ENCODE data around the gene MACROD2.
A peak's percentile ranks its signal among the peaks of the same experiment; 100 is the strongest.

MACROD2 gene

GRCh38 chr20:15205028-15205427 lies 1209.7 kb downstream of the MACROD2 start:
- no peak for DNase-seq

- DNase-seq = no peak
Measured at GRCh38 chr20:15205719-15206118, 1210.4 kb downstream of the MACROD2 start.

- DNase-seq = no peak
Measured at GRCh38 chr20:15209537-15209936, 1214.2 kb downstream of the MACROD2 start.

- no peak for DNase-seq
Measured at GRCh38 chr20:15214051-15214450, 1218.7 kb downstream of the MACROD2 start.

- no peak for DNase-seq
Measured at GRCh38 chr20:15220009-15220656, 1224.8 kb downstream of the MACROD2 start.

GRCh38 chr20:15220778-15221565 lies 1225.7 kb downstream of the MACROD2 start:
- DNase-seq = no peak

- DNase-seq = no peak
Measured at GRCh38 chr20:15222502-15223330, 1227.4 kb downstream of the MACROD2 start.

- no peak for DNase-seq
Measured at GRCh38 chr20:15224199-15224598, 1228.9 kb downstream of the MACROD2 start.

GRCh38 chr20:15227102-15227501 lies 1231.8 kb downstream of the MACROD2 start:
- DNase-seq = no peak

GRCh38 chr20:15232243-15232642 lies 1236.9 kb downstream of the MACROD2 start:
- no peak for DNase-seq

GRCh38 chr20:15235471-15236198 lies 1240.3 kb downstream of the MACROD2 start:
- no peak for DNase-seq

GRCh38 chr20:15236812-15237211 lies 1241.5 kb downstream of the MACROD2 start:
- peak; percentile 41 to 51 for DNase-seq

- no peak for DNase-seq
Measured at GRCh38 chr20:15239542-15240206, 1244.4 kb downstream of the MACROD2 start.

GRCh38 chr20:15240801-15241200 lies 1245.5 kb downstream of the MACROD2 start:
- no peak for DNase-seq

GRCh38 chr20:15241681-15242080 lies 1246.4 kb downstream of the MACROD2 start:
- DNase-seq = no peak

GRCh38 chr20:15242773-15243172 lies 1247.5 kb downstream of the MACROD2 start:
- no peak for DNase-seq

- no peak for DNase-seq
Measured at GRCh38 chr20:15245896-15246295, 1250.6 kb downstream of the MACROD2 start.

- DNase-seq = no peak
Measured at GRCh38 chr20:15248618-15249395, 1253.5 kb downstream of the MACROD2 start.

- DNase-seq = no peak
Measured at GRCh38 chr20:15251171-15251570, 1255.9 kb downstream of the MACROD2 start.

GRCh38 chr20:15252304-15252703 lies 1257.0 kb downstream of the MACROD2 start:
- no peak for DNase-seq

GRCh38 chr20:15253431-15253830 lies 1258.1 kb downstream of the MACROD2 start:
- DNase-seq = no peak

All from Kasumi-1 (cell line).